Medulla oblongata (tissue), 1 donor: ENCODE results near the gene HECTD4.

Experiments
- DNase-seq: peaks from one replicate; pipeline ENCODE4 v3.0.0-alpha.2; 2015; ENCODE audit errors: extremely low spot score

HECTD4 gene

DNA sequence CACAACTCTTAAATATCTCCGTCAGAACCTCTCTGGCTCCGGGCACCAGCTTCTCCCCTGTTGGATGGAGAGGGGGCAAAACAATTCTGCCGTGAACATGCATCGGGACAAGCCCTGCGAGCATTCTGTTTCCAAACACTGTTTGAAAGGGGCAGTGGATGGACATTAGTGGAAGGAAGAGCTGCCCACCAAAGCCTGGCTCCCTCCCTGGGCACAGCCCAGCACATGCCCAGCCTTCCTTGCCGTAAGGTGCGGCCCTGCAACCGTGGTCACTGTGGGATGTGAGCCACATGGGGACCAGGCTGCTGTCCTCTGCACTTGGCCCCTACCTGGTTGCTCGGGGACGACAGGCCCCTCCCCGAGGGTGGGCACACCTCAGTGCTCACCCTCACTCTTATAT is 202.9 kb downstream of the HECTD4 start:
- DNase-seq: no peak

DNA sequence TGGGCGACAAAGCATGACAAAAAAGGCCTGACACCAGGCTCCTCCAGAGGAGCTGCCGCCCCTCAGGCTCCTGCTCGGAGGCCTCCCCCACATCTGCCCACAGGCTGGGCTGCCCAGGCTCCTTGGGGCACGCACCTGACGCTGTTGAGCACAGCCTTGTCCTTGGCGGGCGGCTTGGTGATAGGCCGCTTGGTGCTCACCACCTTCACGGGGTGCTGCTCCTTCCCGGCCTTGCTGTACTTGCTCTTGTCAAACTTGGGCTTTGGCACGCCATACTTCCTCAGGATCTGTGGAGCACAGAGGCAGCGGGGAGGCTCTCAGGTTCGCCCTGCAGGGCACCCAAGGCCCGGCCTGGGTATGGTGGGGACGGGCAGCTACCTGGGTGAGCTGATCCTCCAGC is 203.4 kb downstream of the HECTD4 start:
- no peak for DNase-seq

DNA sequence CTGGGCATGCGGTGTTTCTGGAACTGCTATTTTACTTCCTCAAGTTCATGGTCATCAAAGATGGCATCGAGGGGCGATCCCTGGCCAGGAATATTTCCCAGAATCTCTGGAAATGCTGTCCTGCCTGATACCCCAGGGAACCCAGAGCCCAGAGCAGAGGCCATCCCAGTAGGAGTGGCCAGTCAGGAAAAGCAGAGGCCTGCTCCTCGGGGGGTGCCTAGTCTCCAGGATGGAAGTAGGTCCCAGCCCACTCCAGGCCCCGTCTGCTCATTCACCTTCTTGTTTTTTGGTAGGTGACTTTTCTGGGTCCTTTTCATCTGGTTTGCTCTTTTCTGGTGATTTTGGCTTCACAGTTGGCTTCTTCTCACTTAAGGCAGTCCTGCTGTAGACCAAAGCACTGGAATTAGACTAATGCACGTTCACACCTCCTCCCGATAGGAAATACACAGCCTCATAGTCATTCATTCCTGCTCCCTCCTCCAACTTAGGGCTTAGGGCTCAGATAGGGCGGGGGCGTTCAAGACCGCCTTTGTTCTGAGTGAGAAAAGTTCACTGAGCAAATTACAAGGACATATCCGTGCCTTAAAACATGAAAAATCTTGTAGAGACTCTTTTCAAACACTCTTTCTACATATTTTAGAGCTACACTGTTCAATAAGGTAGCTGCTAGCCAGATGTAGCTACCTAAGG is 205.8 kb downstream of the HECTD4 start:
- no peak for DNase-seq

GRCh38 chr12:112175361-112176155 is 206.7 kb downstream of the HECTD4 start:
- DNase-seq: no peak

- no peak for DNase-seq
These were observed 209.5 kb downstream of the HECTD4 start for GRCh38 chr12:112172556-112173324.

GRCh38 chr12:112170971-112171596 is 211.1 kb downstream of the HECTD4 start:
- no peak for DNase-seq

- no peak for DNase-seq
These were observed 211.9 kb downstream of the HECTD4 start for GRCh38 chr12:112170376-112170775.

- no peak for DNase-seq
These were observed 212.3 kb downstream of the HECTD4 start for GRCh38 chr12:112169966-112170365.

GRCh38 chr12:112169161-112169872 is 212.9 kb downstream of the HECTD4 start:
- no peak for DNase-seq

GRCh38 chr12:112168561-112168971 is 213.7 kb downstream of the HECTD4 start:
- DNase-seq: no peak

GRCh38 chr12:112167718-112168525 is 214.3 kb downstream of the HECTD4 start:
- no peak for DNase-seq

DNA sequence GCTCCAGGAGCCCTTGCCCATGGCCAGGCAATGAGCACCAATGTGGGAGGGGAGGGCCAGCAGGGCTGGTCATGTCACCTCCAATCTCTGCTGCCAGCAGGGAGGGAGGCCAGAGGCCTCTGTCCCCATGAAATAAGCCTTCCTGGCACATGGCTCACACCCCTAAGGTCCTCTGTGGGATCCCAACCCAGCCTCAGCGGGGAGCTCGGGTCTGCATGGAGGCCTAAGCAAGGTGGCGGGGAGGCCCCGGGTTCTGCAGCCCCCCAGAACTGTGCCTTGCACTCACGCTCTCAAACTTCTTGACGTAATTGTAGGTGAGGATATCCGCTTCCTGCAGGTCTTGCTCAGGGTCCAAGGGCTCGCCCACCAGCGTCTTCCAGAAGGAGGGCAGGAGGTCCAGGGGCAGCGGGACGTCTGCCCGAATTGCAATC is 215.2 kb downstream of the HECTD4 start:
- no peak for DNase-seq

DNA sequence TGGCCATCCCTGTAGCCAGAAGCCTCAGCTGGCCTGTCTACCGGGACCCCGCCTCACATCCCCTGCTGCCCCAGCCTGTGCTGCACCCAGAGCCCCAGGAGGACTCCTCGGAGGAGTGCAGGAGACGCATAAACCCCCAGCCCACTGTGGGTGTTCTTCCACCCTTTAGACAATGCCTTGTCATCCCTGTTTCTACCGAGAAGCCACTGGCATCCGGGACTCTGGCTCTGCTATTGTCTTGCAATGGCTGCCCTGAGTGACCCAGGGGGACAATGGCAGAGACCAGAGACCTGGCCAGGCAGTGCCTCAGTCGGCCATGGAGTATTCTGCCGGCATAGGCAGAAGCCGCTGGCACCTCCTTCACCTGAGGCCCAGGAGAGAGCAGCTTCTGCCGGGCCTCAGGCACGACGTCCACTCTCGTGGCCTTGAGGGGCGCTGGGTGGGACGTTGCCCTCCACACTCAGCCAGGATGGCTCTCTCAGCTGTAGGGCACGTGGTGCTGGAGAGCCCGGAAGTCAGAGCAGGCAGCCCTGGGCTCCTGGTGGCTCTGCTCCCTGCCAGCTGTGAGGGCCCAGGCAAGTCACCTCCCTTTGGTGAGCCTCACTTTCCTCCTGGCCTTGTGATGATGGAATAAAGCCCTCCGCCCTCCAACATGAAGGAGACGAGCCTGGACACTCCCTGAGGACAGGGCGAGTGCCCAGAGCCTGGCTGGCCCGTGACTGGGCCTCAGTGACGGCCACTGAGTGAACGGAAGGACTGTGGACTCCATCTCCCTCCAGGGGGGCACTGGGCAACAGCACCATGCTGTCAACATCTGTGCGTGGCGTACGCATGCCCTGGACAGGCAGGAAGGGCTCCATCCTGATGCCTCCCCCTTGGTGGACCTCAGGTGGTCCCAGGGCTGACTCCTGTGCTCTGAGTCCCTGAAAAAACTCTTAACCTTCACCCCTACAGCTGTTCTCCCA is 215.9 kb downstream of the HECTD4 start:
- no peak for DNase-seq

- DNase-seq: no peak
These were observed 216.6 kb downstream of the HECTD4 start for GRCh38 chr12:112165624-112166023.

DNA sequence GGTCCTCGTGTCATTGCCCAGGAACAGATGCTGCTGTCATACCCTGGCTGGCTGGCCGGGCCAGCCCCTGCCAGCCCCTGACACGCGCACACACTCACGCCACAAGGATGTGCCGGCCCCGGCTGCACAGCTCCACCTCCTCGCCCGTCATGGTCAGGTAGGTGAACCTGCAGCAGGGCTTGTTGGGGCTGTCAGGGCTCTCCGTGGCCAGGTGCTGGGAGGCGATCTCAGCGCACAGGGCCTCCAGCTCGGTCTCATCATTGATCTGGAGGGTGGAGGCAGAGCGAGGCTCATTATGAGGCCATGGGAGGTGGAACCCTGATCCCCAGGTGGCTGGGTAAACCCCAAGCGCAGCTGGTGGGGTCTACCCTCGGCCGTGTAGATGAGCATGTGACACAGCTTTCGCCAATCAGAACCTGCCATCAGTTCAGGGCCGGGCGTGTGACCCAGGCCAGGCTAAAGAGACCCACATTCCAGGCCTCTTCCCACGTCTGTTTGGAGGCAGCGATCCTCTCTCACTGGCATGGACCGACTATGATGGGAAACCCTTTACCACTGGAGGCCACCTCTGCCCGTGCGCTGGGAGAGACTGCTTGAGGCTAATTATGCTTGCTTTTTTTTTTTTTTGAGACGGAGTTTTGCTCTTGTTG is 218.1 kb downstream of the HECTD4 start:
- DNase-seq: no peak

GRCh38 chr12:112163471-112163991 is 218.7 kb downstream of the HECTD4 start:
- DNase-seq: no peak

GRCh38 chr12:112163056-112163455 is 219.2 kb downstream of the HECTD4 start:
- no peak for DNase-seq

DNA sequence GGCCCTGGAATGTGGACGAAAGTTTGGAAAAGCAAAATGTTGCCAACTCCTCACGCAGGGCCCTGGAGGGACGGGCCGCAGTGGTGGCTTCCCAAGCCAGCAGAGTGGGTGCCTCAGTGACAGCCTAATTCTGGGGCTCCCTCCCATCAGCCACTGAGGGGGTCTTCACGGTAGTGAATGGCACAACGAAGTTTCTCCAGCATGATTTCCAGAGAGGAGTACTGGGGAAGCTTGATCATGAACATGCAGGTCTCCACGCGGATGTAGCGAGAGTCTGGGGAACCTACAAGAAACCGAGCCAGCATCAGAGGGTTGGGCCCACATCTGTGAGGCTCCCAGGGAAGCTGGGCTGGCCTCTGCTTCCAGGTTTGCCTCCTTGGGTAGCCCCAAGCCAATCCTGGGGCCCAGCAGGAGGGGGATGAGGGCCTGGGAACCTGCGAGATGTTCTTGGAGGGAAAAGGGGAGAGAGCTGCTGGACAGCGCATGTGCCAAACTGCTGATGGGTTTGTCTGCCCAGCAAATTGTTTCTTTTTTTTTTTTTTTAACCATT is 219.9 kb downstream of the HECTD4 start:
- DNase-seq: no peak
